Ascending aorta (tissue), 2 donors: ENCODE measurements around the gene SRM. TPM values are rescaled to one million over a fixed set of nuclear protein-coding genes. Genes with fewer than 3 reads are reported as not detected.
"Not testable (repeated sequence)": the region's sequence is repeated elsewhere in the genome, so short reads cannot be mapped to it uniquely, and the experiment has no call there.

Experiments
- DNase-seq, 2 donors: peaks; one replicate each; pipeline ENCODE4 v3.0.0-alpha.2; 2019; ENCODE audit warnings: low spot score in 2 of 2
- H3K27ac ChIP-seq, 2 donors: fragments of 200-600 bp; sonication (generic); one replicate each; pipeline ENCODE4 v1.5.1; 2016 to 2017; ENCODE audit warnings: mild to moderate bottlenecking in 1 of 2
- H3K27me3 ChIP-seq: fragments of 200-600 bp; sonication (generic); one replicate; pipeline ENCODE4 v1.5.1; 2017
- H3K36me3 ChIP-seq, 2 donors: fragments of 200-600 bp; sonication (generic); one replicate each; pipeline ENCODE4 v1.5.1; 2016
- H3K4me1 ChIP-seq, 2 donors: fragments of 200-600 bp; sonication (generic); one replicate each; pipeline ENCODE4 v1.5.1; 2016 to 2017; ENCODE audit warnings: mild to moderate bottlenecking in 1 of 2
- H3K4me3 ChIP-seq, 2 donors: fragments of 200-600 bp; sonication (generic); one replicate each; pipeline ENCODE4 v1.5.1; 2016 to 2017; ENCODE audit warnings: mild to moderate bottlenecking in 1 of 2
- H3K9me3 ChIP-seq, 2 donors: fragments of 200-600 bp; sonication (generic); one replicate each; pipeline ENCODE4 v1.5.1; 2016
- CTCF ChIP-seq, 3 experiments: fragments of 200-600 bp in 2 of 3; fragments of 450-650 bp in 1 of 3; sonication (generic) in 2 of 3; IDR thresholded peaks; one replicate each; pipeline ENCODE4 v1.5.1; 2016 to 2019; ENCODE audit warnings: antibody characterized with exemption in 3 of 3, mild to moderate bottlenecking in 1 of 3, moderate library complexity in 1 of 3
- intact Hi-C: fragments of 100-400 bp; cut with DNase I; formaldehyde crosslinking; loops from one replicate; pipeline ENCODE4 v1.15.1; 2023
- total RNA-seq: library from RNA; depleted of rRNA; stranded (reverse); fragments of >200 nt; gene quantifications from one replicate; pipeline ENCODE4 v1.1.0, GENCODE V29; 2016

SRM gene
- total RNA-seq, 1 donor from 2014 or later = 175 TPM

- DNase-seq = no peak
- no peaks in the 10 kb centered on the region for H3K9me3 ChIP-seq
- intact Hi-C loops = no loop called here
- no peak overlapping the region for H3K27ac ChIP-seq
- no peak overlapping the region for H3K4me3 ChIP-seq
- peaks cover 17 to 31% of the 10 kb centered on the region in 2 donors for H3K36me3 ChIP-seq
- TF ChIP-seq CTCF (IDR thresholded peaks at IDR 0.05) = no peak
- H3K27me3 ChIP-seq = no peaks in the 10 kb centered on the region
- H3K4me1 ChIP-seq = no peaks in the 10 kb centered on the region
Observed at GRCh38 chr1:11052839-11053757, 6.7 kb downstream of the SRM start.

- intact Hi-C loops = no loop called here
- Histone ChIP-seq H3K9me3 (no peaks in the 10 kb centered on the region), H3K4me3 (no peak overlapping the region), H3K27me3 (no peaks in the 10 kb centered on the region), H3K27ac (no peak overlapping the region), H3K36me3 (peaks cover 17 to 26% of the 10 kb centered on the region in 2 donors), H3K4me1 (no peaks in the 10 kb centered on the region)
- no peak for TF ChIP-seq CTCF (IDR thresholded peaks at IDR 0.05)
- no peak for DNase-seq
Observed at GRCh38 chr1:11051781-11052511, 7.9 kb downstream of the SRM start.

GRCh38 chr1:11051121-11051520 is 8.7 kb downstream of the SRM start:
- H3K4me3 ChIP-seq, DNase-seq, H3K9me3 ChIP-seq, H3K27ac ChIP-seq, H3K27me3 ChIP-seq, H3K4me1 ChIP-seq, intact Hi-C loops: not testable (repeated sequence)
- H3K36me3 ChIP-seq = peaks cover 17% of the 10 kb centered on the region in 2 donors

GRCh38 chr1:11046625-11047365 is 13.0 kb downstream of the SRM start, which contains the start of gene MASP2:
MASP2 (minus strand) TSS chr1:11047239; CDS start chr1:11047207, 32 bp downstream.
- H3K27me3 ChIP-seq = no peaks in the 10 kb centered on the region
- H3K4me1 ChIP-seq = no peaks in the 10 kb centered on the region
- H3K36me3 ChIP-seq = no peaks in the 10 kb centered on the region
- H3K27ac ChIP-seq = no peak within 1 kb of the TSS
- H3K9me3 ChIP-seq = no peaks in the 10 kb centered on the region
- no peak within 1 kb of the TSS for H3K4me3 ChIP-seq
- intact Hi-C loops = no loop called here
- no peak for DNase-seq
- no peak for TF ChIP-seq CTCF (IDR thresholded peaks at IDR 0.05)

- intact Hi-C loops = no loop called here
- no peak overlapping the region for H3K4me3 ChIP-seq
- no peak for TF ChIP-seq CTCF (IDR thresholded peaks at IDR 0.05)
- no peak for DNase-seq
- H3K36me3 ChIP-seq = no peaks in the 10 kb centered on the region
- H3K9me3 ChIP-seq = no peaks in the 10 kb centered on the region
- H3K27me3 ChIP-seq = no peaks in the 10 kb centered on the region
- H3K27ac ChIP-seq = no peak overlapping the region
- H3K4me1 ChIP-seq = no peaks in the 10 kb centered on the region
Observed at GRCh38 chr1:11046270-11046566, 13.6 kb downstream of the SRM start.
